ENCODE measurements around the gene KCMF1. TPM values are rescaled to one million over a fixed set of nuclear protein-coding genes. Genes with fewer than 3 reads are reported as not detected.

The KCMF1 gene
- total RNA-seq, 4 donors from 2014 or later, result 52.0 to 75.2 (median 63.5) TPM

GRCh38 chr2:84931384-84931821 is 39.6 kb upstream of the KCMF1 start:
- DNase-seq (ENCODE audit: low spot score) (no peak), ATAC-seq (ENCODE audit: low FRiP score) (no peak)
- no peak for TF ChIP-seq CTCF (IDR thresholded peaks at IDR 0.05)

GRCh38 chr2:84938194-84938879 is 32.6 kb upstream of the KCMF1 start:
- ATAC-seq (ENCODE audit: low FRiP score) (no peak), DNase-seq (ENCODE audit: low spot score) (no peak)
- no peak for TF ChIP-seq CTCF (IDR thresholded peaks at IDR 0.05)

GRCh38 chr2:84939426-84940087 is 31.4 kb upstream of the KCMF1 start:
- ATAC-seq (ENCODE audit: low FRiP score), result no peak
- DNase-seq (ENCODE audit: low spot score), result no peak
- TF ChIP-seq CTCF (IDR thresholded peaks at IDR 0.05), result no peak

GRCh38 chr2:84940088-84940470 is 30.9 kb upstream of the KCMF1 start:
- no peak for TF ChIP-seq CTCF (IDR thresholded peaks at IDR 0.05)
- no peak for DNase-seq (ENCODE audit: low spot score)
- ATAC-seq (ENCODE audit: low FRiP score), result no peak

- TF ChIP-seq CTCF (IDR thresholded peaks at IDR 0.05), result no peak
- ATAC-seq (ENCODE audit: low FRiP score) (no peak), DNase-seq (ENCODE audit: low spot score) (no peak)
Observed at GRCh38 chr2:84940831-84941412, 30.0 kb upstream of the KCMF1 start.

- no peak for DNase-seq (ENCODE audit: low spot score)
- no peak for ATAC-seq (ENCODE audit: low FRiP score)
- no peak for TF ChIP-seq CTCF (IDR thresholded peaks at IDR 0.05)
Observed at GRCh38 chr2:84942166-84942565, 28.8 kb upstream of the KCMF1 start.
